ENCODE data around the gene RPL7A.
"Not testable (repeated sequence)": the region's sequence is repeated elsewhere in the genome, so short reads cannot be mapped to it uniquely, and the experiment has no call there.

The RPL7A gene

GRCh38 chr9:133367778-133368177 lies 19.8 kb downstream of the RPL7A start:
- DNase-seq (ENCODE audit: low read depth in 1 of 2, low spot score in 1 of 2) = no peak

- DNase-seq (ENCODE audit: low read depth in 1 of 2, low spot score in 1 of 2) = no peak
Measured at GRCh38 chr9:133368249-133368881, 20.3 kb downstream of the RPL7A start.

- no peak for DNase-seq (ENCODE audit: low read depth in 1 of 2, low spot score in 1 of 2)
Measured at GRCh38 chr9:133369422-133369821, 21.4 kb downstream of the RPL7A start.

- no peak for DNase-seq (ENCODE audit: low read depth in 1 of 2, low spot score in 1 of 2)
Measured at GRCh38 chr9:133369933-133370332, 21.9 kb downstream of the RPL7A start.

- DNase-seq (ENCODE audit: low read depth in 1 of 2, low spot score in 1 of 2) = no peak
Measured at GRCh38 chr9:133370685-133371084, 22.7 kb downstream of the RPL7A start.

- peak in 1 of 2 donors; percentile 80 for DNase-seq (ENCODE audit: low read depth in 1 of 2, low spot score in 1 of 2)
Measured at GRCh38 chr9:133371261-133371711, 23.3 kb downstream of the RPL7A start.

GRCh38 chr9:133372144-133372543 lies 24.1 kb downstream of the RPL7A start:
- DNase-seq (ENCODE audit: low read depth in 1 of 2, low spot score in 1 of 2) = no peak

GRCh38 chr9:133374612-133375115 lies 26.6 kb downstream of the RPL7A start:
- no peak for DNase-seq (ENCODE audit: low read depth in 1 of 2, low spot score in 1 of 2)

GRCh38 chr9:133375116-133375723 lies 27.2 kb downstream of the RPL7A start:
- no peak for DNase-seq (ENCODE audit: low read depth in 1 of 2, low spot score in 1 of 2)

- DNase-seq (ENCODE audit: low read depth in 1 of 2, low spot score in 1 of 2) = peak; percentile 90 to 96
Measured at GRCh38 chr9:133375724-133376654, 28.0 kb downstream of the RPL7A start, which contains the start of the genes STKLD1 and SURF4. Gene STKLD1 (plus strand): TSS chr9:133376366. CDS start chr9:133376474, 108 bp downstream. Gene SURF4 (minus strand): TSS chr9:133376060. CDS start chr9:133375969, 91 bp downstream.

- DNase-seq (ENCODE audit: low read depth in 1 of 2, low spot score in 1 of 2) = not testable (repeated sequence)
Measured at GRCh38 chr9:133377280-133377679, 29.3 kb downstream of the RPL7A start.

- no peak for DNase-seq (ENCODE audit: low read depth in 1 of 2, low spot score in 1 of 2)
Measured at GRCh38 chr9:133377721-133378216, 29.8 kb downstream of the RPL7A start.

GRCh38 chr9:133378408-133378962 lies 30.5 kb downstream of the RPL7A start:
- DNase-seq (ENCODE audit: low read depth in 1 of 2, low spot score in 1 of 2) = no peak

- no peak for DNase-seq (ENCODE audit: low read depth in 1 of 2, low spot score in 1 of 2)
Measured at GRCh38 chr9:133379153-133380086, 31.4 kb downstream of the RPL7A start.

GRCh38 chr9:133380734-133381133 lies 32.7 kb downstream of the RPL7A start:
- no peak for DNase-seq (ENCODE audit: low read depth in 1 of 2, low spot score in 1 of 2)

GRCh38 chr9:133382507-133383141 lies 34.6 kb downstream of the RPL7A start:
- DNase-seq (ENCODE audit: low read depth in 1 of 2, low spot score in 1 of 2) = no peak

GRCh38 chr9:133383438-133383837 lies 35.4 kb downstream of the RPL7A start:
- DNase-seq (ENCODE audit: low read depth in 1 of 2, low spot score in 1 of 2) = no peak

- DNase-seq (ENCODE audit: low read depth in 1 of 2, low spot score in 1 of 2) = no peak
Measured at GRCh38 chr9:133384736-133385321, 36.8 kb downstream of the RPL7A start.

GRCh38 chr9:133385452-133385851 lies 37.4 kb downstream of the RPL7A start:
- DNase-seq (ENCODE audit: low read depth in 1 of 2, low spot score in 1 of 2) = no peak
